ENCODE results near the gene TBC1D1.

GRCh38 chr4:38084877-38085711, 194.2 kb downstream of the TBC1D1 start:
- TF ChIP-seq POLR2A (IDR thresholded peaks at IDR 0.05): no peak
- TF ChIP-seq, protein P1, sequence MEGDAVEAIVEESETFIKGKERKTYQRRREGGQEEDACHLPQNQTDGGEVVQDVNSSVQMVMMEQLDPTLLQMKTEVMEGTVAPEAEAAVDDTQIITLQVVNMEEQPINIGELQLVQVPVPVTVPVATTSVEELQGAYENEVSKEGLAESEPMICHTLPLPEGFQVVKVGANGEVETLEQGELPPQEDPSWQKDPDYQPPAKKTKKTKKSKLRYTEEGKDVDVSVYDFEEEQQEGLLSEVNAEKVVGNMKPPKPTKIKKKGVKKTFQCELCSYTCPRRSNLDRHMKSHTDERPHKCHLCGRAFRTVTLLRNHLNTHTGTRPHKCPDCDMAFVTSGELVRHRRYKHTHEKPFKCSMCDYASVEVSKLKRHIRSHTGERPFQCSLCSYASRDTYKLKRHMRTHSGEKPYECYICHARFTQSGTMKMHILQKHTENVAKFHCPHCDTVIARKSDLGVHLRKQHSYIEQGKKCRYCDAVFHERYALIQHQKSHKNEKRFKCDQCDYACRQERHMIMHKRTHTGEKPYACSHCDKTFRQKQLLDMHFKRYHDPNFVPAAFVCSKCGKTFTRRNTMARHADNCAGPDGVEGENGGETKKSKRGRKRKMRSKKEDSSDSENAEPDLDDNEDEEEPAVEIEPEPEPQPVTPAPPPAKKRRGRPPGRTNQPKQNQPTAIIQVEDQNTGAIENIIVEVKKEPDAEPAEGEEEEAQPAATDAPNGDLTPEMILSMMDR (IDR thresholded peaks at IDR 0.05): no peak
- no peak for TF ChIP-seq POLR2AphosphoS5 (IDR thresholded peaks at IDR 0.05; ENCODE audit: insufficient read depth in 1 of 2, low read depth in 1 of 2)

Data from vagina (tissue), 2 donors.